COR-L47 (cell line): Measurements from ENCODE around the gene IRX6.

ENCODE experiments used
- DNase-seq: peaks from one replicate; lab custom pipeline; 2025; lab: John Stamatoyannopoulos, UW

Gene IRX6

DNA sequence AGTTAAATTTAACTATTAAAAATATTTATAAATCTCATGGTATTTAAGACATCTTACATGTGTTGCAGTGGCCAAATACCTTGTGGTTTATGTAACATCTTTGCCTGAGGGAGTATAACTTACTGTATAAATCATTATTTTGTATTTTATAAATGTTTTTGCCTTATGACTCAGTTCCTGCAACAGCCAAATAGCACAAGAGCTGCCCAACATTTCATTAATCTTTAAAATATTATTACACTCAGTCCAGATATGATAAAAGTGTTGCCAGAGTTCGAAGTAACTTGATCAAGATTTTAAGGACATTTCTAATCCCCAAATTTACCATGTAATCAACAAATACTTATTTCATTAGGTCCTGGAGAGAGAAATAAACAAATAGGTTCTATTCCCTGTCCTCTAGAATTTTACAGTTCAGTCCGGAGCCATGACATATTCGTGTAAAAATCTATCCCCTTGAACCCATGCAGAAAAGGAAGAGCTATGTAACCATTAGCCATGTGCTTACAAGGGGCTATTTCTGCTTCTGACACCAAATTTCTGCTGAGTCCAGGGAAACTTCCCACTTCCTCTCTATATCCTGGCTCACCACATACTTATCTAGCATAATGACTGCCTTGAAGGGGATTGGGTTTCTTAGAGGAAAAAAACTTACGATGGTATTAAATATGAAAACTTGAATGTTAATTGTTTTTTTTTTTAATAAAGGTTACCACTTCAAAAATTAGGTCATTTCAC lies 44.0 kb downstream of the IRX6 start:
- DNase-seq, result no peak

DNA sequence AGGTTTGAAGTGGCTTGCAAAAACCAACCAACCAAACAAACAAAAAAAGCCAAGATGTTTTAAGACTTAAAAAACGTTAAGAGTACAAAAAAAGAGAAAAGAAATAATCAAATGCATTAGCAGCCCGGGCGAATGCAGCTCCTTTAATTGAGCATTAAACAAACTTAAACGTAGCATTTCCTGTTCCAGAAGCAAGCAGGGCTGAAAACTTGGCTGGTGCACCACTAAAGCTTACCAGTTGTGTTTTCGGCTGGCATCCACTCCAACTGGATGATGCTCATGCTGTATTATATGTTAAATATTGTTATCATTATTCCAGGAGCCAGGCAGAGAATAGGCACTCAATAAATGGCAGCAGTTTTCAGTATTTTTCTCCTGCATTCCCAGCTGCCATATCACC lies 45.1 kb downstream of the IRX6 start:
- no peak for DNase-seq

DNA sequence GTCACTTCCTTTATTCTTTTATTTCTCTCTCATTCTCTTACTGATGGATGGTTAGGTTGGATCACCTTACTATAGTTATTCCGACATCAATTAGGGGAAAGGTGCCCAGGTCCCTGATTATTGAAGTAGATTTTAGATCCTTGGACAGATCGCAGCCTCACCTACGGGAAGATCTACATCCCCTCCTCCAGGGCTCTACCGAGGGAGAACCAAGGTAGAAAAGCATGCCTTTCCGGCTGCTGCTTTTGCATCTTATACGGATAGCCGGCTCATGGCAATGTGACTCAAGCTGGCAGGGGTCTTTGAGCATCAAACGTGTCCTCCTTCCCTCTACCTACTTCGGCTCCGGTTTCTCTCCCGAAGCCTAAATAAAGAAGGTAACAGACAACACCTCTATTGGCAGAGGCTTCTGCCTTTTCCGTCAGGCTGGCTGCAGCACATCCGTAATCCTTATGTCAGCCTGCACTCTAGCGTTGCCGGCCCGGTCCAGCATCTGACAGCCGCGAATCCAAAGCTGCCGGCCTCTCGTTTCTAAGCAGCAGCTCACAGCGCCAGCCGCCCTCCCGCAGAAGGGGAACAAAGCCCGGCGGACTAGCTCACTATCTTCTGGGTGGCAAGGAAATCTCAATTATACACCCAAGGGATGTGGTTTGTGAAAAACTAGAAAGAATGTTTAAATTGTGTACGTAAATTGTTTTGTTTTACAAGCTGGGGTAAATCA lies 46.9 kb downstream of the IRX6 start:
- peak; percentile 62 for DNase-seq

DNA sequence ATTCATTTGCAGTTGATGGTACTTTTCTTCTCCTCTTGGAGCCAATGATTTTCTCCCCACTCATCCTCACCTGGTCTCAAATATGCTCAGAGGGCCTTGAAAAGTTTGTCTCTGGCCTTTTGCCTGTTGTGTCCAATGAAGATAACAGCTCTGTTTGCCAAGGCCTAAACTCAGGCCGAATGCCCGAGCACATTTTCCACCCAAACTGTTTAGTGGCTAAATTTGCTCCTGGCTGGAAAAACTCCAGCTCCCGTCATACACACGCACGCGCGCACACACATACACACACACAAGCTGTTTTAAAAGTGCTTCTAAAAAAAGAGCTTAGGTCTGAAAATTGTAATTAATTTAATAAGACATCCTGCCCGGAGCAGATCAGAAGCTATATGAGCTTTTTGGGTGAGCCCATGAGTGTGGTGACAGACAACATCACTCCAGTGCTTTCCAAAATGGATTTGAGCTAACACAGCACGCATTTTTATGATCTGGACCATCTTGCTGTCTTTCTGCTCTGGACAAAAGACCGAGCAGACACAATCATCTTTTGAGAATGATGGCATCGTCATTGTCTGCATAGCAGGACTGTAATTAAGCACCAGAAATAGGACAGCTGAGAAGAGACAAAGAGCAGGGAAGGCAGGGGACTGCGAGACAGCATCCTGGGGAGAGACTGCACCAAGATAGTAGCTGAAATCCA lies 48.9 kb downstream of the IRX6 start:
- DNase-seq, result no peak

DNA sequence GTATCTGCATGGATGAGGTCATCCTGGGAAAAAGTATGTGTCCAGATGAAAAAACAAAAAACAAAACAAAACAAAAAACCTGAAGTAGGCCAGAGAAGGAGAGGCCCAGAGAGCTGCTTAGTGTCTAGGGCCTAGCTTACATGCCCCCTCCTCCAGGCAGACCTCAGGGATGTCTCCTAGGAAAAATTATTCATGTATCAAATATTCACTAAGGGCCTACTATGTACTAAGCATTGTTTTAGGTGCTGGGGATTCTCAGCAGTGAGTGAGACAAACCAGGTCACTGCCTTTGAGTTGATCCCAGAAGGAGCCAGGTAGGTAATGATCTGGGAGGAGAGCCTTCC lies 49.5 kb downstream of the IRX6 start:
- DNase-seq, result no peak

DNA sequence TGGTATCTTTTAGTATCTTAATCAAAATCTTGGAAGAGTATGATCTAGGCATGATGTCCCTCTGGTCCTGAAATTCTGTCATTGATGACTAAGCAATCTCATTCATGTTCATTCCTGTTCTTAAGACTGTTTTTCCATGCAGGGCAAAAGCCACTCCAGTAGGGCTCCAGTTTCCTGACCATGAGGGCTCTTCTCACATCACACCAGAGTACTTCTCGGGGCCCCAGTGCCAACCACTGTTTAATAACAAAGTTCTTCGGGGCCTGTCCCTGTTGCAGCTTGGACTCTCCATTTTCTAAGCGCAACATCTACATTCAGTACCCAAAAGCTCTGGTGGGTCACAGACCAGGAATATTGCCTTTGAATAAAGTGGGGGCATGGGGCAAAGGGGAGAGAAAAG lies 52.0 kb downstream of the IRX6 start:
- DNase-seq, result no peak

DNA sequence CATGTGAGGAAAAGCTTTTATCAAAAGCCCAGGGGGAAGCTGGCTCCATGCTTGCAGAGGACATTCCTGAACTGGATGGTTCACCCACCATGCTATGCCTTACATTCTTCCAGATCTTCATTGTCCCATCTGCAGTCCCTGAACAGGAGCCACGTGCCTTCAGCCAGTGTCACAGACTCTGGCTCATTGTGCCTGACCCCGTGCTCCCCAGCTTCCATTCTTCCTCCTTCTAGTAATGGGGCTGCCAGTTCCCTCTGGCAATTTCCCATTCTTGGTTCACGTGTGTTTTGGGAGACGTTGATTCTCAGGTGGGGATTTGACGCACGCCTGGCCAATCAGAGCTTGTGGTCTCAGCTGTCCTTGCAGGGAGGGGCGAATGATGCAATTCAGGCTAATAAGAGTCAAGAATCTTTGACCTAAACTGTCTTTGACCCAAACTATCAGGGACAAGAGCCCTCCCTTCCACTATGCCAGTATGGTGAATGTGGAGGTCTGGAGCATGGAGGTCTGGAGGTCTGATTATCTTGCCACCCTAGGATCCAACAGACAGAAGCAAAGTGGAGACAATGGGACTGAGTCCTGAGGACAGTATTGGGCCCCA lies 52.7 kb downstream of the IRX6 start:
- no peak for DNase-seq

DNA sequence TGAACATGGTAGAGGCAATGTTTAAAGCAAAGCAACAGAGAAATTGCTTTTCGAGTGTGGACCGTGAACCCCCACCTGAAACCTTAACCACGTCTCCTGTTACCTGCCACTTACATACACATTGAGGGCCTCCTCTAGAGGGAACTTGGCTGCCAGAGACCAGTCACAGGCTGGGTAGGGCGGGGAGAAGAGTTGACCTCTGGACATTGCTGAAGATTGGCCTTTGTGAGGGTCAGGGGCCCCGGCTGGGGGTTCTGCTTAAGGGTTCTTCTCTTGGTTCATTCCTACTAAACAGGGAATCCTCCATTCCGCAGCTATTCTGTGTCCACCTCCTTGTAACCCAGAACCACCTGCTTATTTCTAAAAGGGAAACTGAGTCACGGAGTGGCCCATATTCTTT lies 53.8 kb downstream of the IRX6 start:
- no peak for DNase-seq

DNA sequence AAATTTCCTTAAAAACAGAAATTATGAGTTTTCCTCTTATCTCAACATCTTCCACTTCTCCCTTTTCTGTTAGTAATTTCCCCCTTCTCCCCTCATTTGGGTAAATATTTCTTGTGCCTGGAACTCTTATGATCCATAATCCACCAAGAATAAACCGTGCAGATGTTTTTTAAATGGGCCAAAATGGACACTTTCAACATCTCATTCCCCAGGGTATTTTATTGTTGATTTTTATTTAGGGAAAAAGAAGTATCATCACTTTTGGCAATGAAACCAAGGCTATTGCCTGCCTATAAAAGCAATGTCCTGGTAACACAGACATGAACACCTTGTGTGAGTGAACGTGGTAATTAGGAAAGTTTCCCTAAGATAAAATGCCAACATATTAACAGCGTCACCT lies 54.6 kb downstream of the IRX6 start:
- DNase-seq, result no peak

DNA sequence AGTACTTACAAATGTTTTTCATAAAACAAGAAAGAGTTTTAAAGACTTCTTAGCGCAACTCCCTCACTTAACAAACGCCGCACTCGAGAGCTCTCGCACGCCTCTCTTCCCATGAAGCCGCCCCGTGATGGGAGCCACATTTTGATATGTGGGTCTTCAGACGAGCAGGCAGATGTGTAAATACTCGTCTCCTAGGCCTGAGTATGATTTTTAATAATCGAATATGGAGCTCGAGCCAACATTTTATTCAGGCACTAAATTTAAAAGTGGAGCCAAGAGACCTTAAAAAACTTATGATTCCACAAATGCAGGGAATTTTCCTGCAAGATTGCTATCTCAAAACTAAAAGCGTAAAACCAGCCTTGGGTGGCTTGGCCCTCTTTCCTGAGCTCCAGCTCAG lies 55.4 kb downstream of the IRX6 start:
- DNase-seq, result no peak

DNA sequence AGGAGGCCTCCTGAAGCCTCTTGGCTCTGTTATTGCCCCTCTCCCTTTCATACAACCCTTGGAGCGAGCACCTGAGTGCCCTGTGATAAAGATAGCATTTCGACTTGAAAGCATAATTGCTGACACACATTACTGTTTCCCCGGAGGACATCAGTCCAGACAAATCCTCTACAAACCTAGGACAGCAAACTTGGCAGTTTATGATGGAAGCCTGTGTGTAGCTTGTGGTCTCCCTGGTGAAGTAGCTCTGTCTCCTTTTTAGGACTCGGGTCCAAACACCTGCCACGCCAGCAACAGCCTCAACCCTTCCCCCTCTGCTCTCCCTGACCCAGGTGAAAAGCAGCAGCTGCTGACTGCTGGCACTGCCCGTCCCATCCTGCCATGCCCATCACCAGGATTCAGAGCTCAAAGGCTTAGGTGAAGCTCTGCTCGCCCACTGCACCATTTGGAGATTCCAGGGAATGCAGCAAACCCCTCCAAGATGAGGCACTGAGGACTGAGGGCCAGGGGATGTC lies 55.9 kb downstream of the IRX6 start:
- no peak for DNase-seq
